IMR-90 (cell line): ENCODE data around the gene CXCR6.

Experiments
- BHLHE40 ChIP-seq: fragments of 150-350 bp; IDR thresholded peaks from 2 replicates; pipeline ENCODE4 v1.6.1; 2016; ENCODE audit warnings: mild to moderate bottlenecking, low read depth, low read length
- MXI1 ChIP-seq: IDR thresholded peaks from 2 replicates; pipeline ENCODE4 v1.6.1; 2012; ENCODE audit warnings: low read depth, mild to moderate bottlenecking, low read length, moderate library complexity, borderline replicate concordance
- POLR2A ChIP-seq: IDR thresholded peaks from 2 replicates; pipeline ENCODE4 v1.6.1; 2012; ENCODE audit warnings: mild to moderate bottlenecking, low read depth, low read length
- RAD21 ChIP-seq: IDR thresholded peaks from 2 replicates; pipeline ENCODE4 v1.6.1; 2012; ENCODE audit warnings: low read length, improper control_type of control experiment
- RCOR1 ChIP-seq: IDR thresholded peaks from 2 replicates; pipeline ENCODE4 v1.6.1; 2012; ENCODE audit warnings: mild to moderate bottlenecking, low read length, improper control_type of control experiment; ENCODE audit not compliant: insufficient replicate concordance
- RFX5 ChIP-seq: IDR thresholded peaks from 2 replicates; pipeline ENCODE4 v1.8.0; 2012; ENCODE audit warnings: low read depth, mild to moderate bottlenecking, low read length, moderate library complexity
- SMC3 ChIP-seq: fragments of 150-350 bp; IDR thresholded peaks from 2 replicates; pipeline ENCODE4 v1.6.1; 2016; ENCODE audit warnings: low read depth, mild to moderate bottlenecking, antibody characterized with exemption, low read length, moderate library complexity
- TF ChIP-seq, protein P1 (sequence below): conservative IDR thresholded peaks from 2 replicates; pipeline ENCODE4 v1.5.1; 2012; ENCODE audit warnings: mild to moderate bottlenecking, low read depth, low read length, improper control_type of control experiment
- TF ChIP-seq, protein P2 (sequence below): fragments of 150-350 bp; IDR thresholded peaks from 2 replicates; pipeline ENCODE4 v1.6.1; 2017; ENCODE audit warnings: mild to moderate bottlenecking, antibody characterized with exemption, low read length, low read depth

DNA sequence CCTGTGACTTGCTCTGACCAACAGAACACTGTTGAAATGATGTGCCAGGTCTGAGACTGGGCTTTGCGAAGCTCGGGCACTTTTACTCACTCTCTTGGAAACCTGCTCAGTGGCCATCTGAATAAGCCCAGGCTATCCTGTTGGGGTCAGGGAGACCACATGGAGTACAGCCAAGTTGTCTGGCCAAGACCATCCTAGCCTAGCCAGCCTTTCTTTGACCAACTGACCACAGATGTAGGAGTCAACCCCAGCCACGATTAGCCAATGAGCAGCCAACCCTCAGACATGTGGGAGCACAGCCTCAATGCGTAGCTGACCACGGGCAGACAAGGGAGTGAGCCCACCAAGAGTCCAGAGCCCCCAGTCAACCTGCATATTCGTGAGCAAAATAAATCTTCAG lies 30.8 kb upstream of the CXCR6 start:
- TF ChIP-seq, protein P1, sequence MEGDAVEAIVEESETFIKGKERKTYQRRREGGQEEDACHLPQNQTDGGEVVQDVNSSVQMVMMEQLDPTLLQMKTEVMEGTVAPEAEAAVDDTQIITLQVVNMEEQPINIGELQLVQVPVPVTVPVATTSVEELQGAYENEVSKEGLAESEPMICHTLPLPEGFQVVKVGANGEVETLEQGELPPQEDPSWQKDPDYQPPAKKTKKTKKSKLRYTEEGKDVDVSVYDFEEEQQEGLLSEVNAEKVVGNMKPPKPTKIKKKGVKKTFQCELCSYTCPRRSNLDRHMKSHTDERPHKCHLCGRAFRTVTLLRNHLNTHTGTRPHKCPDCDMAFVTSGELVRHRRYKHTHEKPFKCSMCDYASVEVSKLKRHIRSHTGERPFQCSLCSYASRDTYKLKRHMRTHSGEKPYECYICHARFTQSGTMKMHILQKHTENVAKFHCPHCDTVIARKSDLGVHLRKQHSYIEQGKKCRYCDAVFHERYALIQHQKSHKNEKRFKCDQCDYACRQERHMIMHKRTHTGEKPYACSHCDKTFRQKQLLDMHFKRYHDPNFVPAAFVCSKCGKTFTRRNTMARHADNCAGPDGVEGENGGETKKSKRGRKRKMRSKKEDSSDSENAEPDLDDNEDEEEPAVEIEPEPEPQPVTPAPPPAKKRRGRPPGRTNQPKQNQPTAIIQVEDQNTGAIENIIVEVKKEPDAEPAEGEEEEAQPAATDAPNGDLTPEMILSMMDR: no peak
- no peak for TF ChIP-seq SMC3
- no peak for TF ChIP-seq RCOR1
- no peak for TF ChIP-seq POLR2A
- no peak for TF ChIP-seq RAD21
- TF ChIP-seq, protein P2, sequence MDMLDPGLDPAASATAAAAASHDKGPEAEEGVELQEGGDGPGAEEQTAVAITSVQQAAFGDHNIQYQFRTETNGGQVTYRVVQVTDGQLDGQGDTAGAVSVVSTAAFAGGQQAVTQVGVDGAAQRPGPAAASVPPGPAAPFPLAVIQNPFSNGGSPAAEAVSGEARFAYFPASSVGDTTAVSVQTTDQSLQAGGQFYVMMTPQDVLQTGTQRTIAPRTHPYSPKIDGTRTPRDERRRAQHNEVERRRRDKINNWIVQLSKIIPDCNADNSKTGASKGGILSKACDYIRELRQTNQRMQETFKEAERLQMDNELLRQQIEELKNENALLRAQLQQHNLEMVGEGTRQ: no peak
- no peak for TF ChIP-seq RFX5
- no peak for TF ChIP-seq BHLHE40
- no peak for TF ChIP-seq MXI1
